CD4-positive, alpha-beta T cell (primary cell): ENCODE measurements around the gene SLC25A42. TPM values are rescaled to one million over a fixed set of nuclear protein-coding genes. Genes with fewer than 3 reads are reported as not detected.
"Not testable (repeated sequence)": the region's sequence is repeated elsewhere in the genome, so short reads cannot be mapped to it uniquely, and the experiment has no call there.

Experiments used
- ATAC-seq: fragments of 200-7000 bp; cut with Tn5 transposase; one replicate; pipeline ENCODE4 v1.10.0; 2022; ENCODE audit warnings: mild to moderate bottlenecking; ENCODE audit not compliant: poor library complexity
- CTCF ChIA-PET: fragments of 350-600 bp; sonication (Branson Sonifier 250); formaldehyde crosslinking; loops from one replicate; lab custom pipeline; 2021; ENCODE audit warnings: antibody characterized with exemption, inconsistent platforms; lab: Charles Lee
- POLR2A ChIA-PET: fragments of 350-600 bp; sonication (Branson Sonifier 250); formaldehyde crosslinking; loops from one replicate; lab custom pipeline; 2021; ENCODE audit warnings: antibody characterized with exemption, inconsistent platforms; lab: Charles Lee
- DNase-seq, 14 experiments: peaks; one replicate each; pipeline ENCODE4 v3.0.0-alpha.2; 2013 to 2020; ENCODE audit warnings: mixed read lengths in 2 of 14
- H3K27ac ChIP-seq, 2 donors: one replicate each; pipeline versions ENCODE4 v1.5.1 to v1.7.0; 2013; ENCODE audit warnings: low read length in 2 of 2, low read depth in 1 of 2, mild to moderate bottlenecking in 1 of 2
- H3K27me3 ChIP-seq, 2 experiments: 1 replicate in 1 of 2; 2 replicates in 1 of 2; pipeline versions ENCODE4 v1.6.1 to v1.7.0; 2013; ENCODE audit warnings: low read length in 2 of 2, control low read depth in 1 of 2, mild to moderate bottlenecking in 1 of 2, moderate library complexity in 1 of 2; ENCODE audit not compliant: insufficient read depth in 2 of 2, control insufficient read depth in 1 of 2
- H3K36me3 ChIP-seq: one replicate; pipeline ENCODE4 v1.6.1; 2013; ENCODE audit warnings: low read length, control low read depth; ENCODE audit not compliant: insufficient read depth
- H3K4me1 ChIP-seq: one replicate; pipeline ENCODE4 v1.6.1; 2013; ENCODE audit warnings: low read length, control low read depth; ENCODE audit not compliant: insufficient read depth
- H3K4me3 ChIP-seq: one replicate; pipeline ENCODE4 v1.5.1; 2013; ENCODE audit warnings: mild to moderate bottlenecking, low read length, moderate library complexity
- H3K9me3 ChIP-seq, 2 experiments: 1 replicate in 1 of 2; 2 replicates in 1 of 2; pipeline versions ENCODE4 v1.6.1 to v1.7.0; 2013; ENCODE audit warnings: low read length in 2 of 2, mild to moderate bottlenecking in 2 of 2, control low read depth in 1 of 2, moderate library complexity in 1 of 2; ENCODE audit not compliant: control insufficient read depth in 1 of 2, insufficient read depth in 1 of 2
- H3K27ac Mint-ChIP-seq: one replicate; pipeline ENCODE4 v1.8.0; 2020; ENCODE audit warnings: mixed read lengths
- H3K27me3 Mint-ChIP-seq: one replicate; pipeline ENCODE4 v1.8.0; 2021; ENCODE audit warnings: mixed read lengths
- H3K36me3 Mint-ChIP-seq: one replicate; pipeline ENCODE4 v1.8.0; 2021; ENCODE audit warnings: low read depth, mixed read lengths
- H3K4me1 Mint-ChIP-seq: one replicate; pipeline ENCODE4 v1.8.0; 2021; ENCODE audit warnings: low read depth, mixed read lengths
- H3K4me3 Mint-ChIP-seq: one replicate; pipeline ENCODE4 v1.8.0; 2020; ENCODE audit warnings: mild to moderate bottlenecking, mixed read lengths
- H3K9me3 Mint-ChIP-seq: one replicate; pipeline ENCODE4 v1.8.0; 2020; ENCODE audit warnings: mixed read lengths
- intact Hi-C, 2 experiments: fragments of 100-400 bp; cut with DNase I in 1 of 2; cut with micrococcal nuclease in 1 of 2; formaldehyde crosslinking; loops; one replicate each; pipeline versions ENCODE4 v1.15.1 to v1.9.0; 2023 to 2025; cut with DNase I, micrococcal nuclease
- total RNA-seq, 174 experiments: library from RNA in 2 of 174; stranded (reverse) in 2 of 174; gene quantifications; one replicate each; pipeline ENCODE4 v1.2.3 and lab custom pipeline; 2021 to 2026
- TF ChIP-seq, protein P1 (sequence below): fragments of 200-600 bp; IDR thresholded peaks from one replicate; pipeline ENCODE4 v1.8.0; 2022; ENCODE audit warnings: antibody characterized with exemption, mild to moderate bottlenecking

SLC25A42 gene
- total RNA-seq, 2 experiments from 2014 or later = 15.1 to 15.4 TPM

DNA sequence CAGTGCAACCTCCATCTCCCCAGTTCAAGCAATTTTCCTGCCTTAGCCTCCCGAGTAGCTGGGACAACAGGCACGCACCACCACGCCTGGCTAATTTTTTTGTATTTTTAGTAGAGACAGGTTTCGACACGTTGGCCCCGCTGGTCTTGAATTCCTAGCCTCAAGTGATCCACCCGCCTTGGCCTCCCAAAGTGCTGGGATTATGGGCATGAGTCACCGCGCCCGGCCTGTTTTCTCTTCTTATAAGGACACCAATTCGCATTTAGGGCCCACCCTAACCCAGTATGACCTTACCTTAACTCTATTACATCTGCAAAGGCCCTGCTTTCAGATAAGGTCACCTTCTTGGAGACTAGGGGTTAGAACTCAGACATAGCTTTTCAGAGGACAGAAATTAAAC is 39.4 kb downstream of the SLC25A42 start:
- intact Hi-C loops = no loop called here
- no peak overlapping the region for H3K27ac ChIP-seq
- ChIA-PET CTCF (no interaction called here), POLR2A (no interaction called here)
- TF ChIP-seq, protein P1, sequence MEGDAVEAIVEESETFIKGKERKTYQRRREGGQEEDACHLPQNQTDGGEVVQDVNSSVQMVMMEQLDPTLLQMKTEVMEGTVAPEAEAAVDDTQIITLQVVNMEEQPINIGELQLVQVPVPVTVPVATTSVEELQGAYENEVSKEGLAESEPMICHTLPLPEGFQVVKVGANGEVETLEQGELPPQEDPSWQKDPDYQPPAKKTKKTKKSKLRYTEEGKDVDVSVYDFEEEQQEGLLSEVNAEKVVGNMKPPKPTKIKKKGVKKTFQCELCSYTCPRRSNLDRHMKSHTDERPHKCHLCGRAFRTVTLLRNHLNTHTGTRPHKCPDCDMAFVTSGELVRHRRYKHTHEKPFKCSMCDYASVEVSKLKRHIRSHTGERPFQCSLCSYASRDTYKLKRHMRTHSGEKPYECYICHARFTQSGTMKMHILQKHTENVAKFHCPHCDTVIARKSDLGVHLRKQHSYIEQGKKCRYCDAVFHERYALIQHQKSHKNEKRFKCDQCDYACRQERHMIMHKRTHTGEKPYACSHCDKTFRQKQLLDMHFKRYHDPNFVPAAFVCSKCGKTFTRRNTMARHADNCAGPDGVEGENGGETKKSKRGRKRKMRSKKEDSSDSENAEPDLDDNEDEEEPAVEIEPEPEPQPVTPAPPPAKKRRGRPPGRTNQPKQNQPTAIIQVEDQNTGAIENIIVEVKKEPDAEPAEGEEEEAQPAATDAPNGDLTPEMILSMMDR = no peak
- no peak overlapping the region for H3K4me3 ChIP-seq
- Mint-ChIP-seq H3K36me3 (peaks cover 20% of the 10 kb centered on the region), H3K9me3 (no peaks in the 10 kb centered on the region), H3K4me1 (no peaks in the 10 kb centered on the region), H3K4me3 (no peak overlapping the region), H3K27me3 (no peaks in the 10 kb centered on the region), H3K27ac (no peak overlapping the region)
- H3K9me3 ChIP-seq = no peaks in the 10 kb centered on the region
- no peak for DNase-seq
- H3K27me3 ChIP-seq = no peaks in the 10 kb centered on the region
- no peak for ATAC-seq
- H3K36me3 ChIP-seq = peaks cover 33% of the 10 kb centered on the region
- no peaks in the 10 kb centered on the region for H3K4me1 ChIP-seq

DNA sequence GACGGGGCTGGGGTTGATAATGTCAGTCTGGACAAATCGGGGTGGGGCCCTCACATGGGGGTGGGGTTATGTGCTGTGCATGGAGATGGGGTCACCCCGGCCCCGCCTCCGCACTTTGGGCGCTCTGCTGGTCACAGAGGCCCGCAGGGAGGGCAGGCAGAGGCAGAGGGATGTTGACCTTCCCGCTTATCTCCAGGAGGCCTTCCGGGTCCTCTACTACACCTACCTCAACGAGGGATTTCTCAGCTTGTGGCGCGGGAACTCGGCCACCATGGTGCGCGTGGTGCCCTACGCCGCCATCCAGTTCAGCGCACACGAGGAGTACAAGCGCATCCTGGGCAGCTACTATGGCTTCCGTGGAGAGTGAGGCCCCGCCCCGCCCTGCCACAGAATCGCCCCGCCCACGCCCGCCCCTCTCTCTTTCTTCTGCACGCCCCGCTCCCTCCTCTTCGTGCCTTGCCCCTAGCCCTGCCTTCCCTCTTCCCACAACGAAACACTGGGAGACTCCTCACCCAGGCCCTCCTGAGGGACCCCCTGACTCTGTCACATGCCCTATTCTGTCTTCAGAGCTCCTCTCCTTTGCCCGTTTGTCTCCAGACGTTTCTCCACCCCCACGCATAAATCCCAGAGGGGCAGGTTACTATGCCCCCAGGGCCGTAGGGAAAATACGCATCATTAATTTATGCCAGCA is 41.7 kb downstream of the SLC25A42 start:
- intact Hi-C loops = no loop called here

DNA sequence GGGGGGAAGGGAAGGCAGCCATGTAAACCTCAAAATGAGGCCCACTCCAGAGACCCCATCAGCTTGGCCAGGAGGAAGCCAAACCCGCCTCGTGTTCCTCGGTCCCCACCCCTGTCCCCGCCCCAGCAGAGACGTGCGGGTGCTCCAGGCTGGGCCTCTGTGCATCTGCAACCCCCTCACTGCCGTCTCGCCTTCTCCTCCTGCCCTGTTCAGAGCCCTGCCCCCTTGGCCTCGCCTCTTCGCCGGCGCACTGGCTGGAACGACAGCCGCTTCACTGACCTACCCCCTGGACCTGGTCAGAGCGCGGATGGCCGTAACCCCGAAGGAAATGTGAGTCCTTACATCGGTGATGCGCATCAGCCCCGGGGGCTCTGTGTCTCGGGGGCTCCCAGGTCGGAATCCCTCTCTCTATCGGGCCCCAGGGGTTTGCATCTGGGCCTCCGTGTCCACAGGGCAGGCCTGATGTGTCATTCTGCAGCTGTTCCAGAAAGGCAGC is 42.3 kb downstream of the SLC25A42 start:
- Histone ChIP-seq H3K27ac (no peak overlapping the region), H3K4me1 (peaks cover 5% of the 10 kb centered on the region), H3K36me3 (peaks cover 15% of the 10 kb centered on the region), H3K27me3 (no peaks in the 10 kb centered on the region), H3K4me3 (no peak overlapping the region), H3K9me3 (no peaks in the 10 kb centered on the region)
- intact Hi-C loops = no loop called here
- no peak for DNase-seq
- ChIA-PET CTCF (no interaction called here), POLR2A (no interaction called here)
- ATAC-seq = no peak
- H3K4me1 Mint-ChIP-seq = no peaks in the 10 kb centered on the region
- peaks cover 5% of the 10 kb centered on the region for H3K36me3 Mint-ChIP-seq
- no peak overlapping the region for H3K27ac Mint-ChIP-seq
- no peak overlapping the region for H3K4me3 Mint-ChIP-seq
- TF ChIP-seq, protein P1 = no peak
- no peaks in the 10 kb centered on the region for H3K27me3 Mint-ChIP-seq
- H3K9me3 Mint-ChIP-seq = no peaks in the 10 kb centered on the region

More for the DNA sequence above, 41.7 kb downstream of the SLC25A42 start:
- DNase-seq (peak in 2 of 14 experiments; percentile 9 to 18), ATAC-seq (no peak)
- no peaks in the 10 kb centered on the region for H3K27me3 Mint-ChIP-seq
- no peak overlapping the region for H3K27ac ChIP-seq
- no peak overlapping the region for H3K4me3 Mint-ChIP-seq
- no peaks in the 10 kb centered on the region for H3K27me3 ChIP-seq
- H3K36me3 Mint-ChIP-seq = peaks cover 7% of the 10 kb centered on the region
- H3K9me3 Mint-ChIP-seq = no peaks in the 10 kb centered on the region
- TF ChIP-seq, protein P1 = no peak
- H3K36me3 ChIP-seq = peaks cover 19% of the 10 kb centered on the region
- ChIA-PET CTCF (no interaction called here), POLR2A (no interaction called here)
- no peak overlapping the region for H3K27ac Mint-ChIP-seq
- H3K4me3 ChIP-seq = no peak overlapping the region
- no peaks in the 10 kb centered on the region for H3K9me3 ChIP-seq
- H3K4me1 Mint-ChIP-seq = no peaks in the 10 kb centered on the region
- peaks cover 5% of the 10 kb centered on the region for H3K4me1 ChIP-seq

DNA sequence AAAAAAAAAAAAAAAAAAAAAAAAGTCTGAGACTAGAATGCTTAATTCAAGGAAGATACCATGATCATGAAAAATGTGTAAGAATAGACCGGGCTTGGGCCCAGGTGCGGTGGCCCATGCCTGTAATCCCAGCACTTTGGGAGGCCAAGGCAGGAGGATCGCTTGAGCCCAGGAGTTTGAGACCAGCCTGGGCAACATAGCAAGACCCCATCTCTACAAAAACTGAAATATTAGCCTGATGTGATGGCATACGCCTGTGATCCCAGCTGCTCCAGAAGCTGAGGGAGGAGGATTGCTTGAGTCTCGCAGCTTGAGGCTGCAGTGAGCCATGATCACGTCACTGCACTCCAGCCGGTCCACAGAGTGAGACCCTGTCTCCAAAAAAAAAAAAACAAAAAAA is 43.1 kb downstream of the SLC25A42 start:
- ATAC-seq, H3K9me3 Mint-ChIP-seq, H3K27me3 ChIP-seq, H3K4me1 ChIP-seq, H3K9me3 ChIP-seq, H3K36me3 Mint-ChIP-seq, intact Hi-C loops, CTCF ChIA-PET, H3K4me1 Mint-ChIP-seq, H3K4me3 Mint-ChIP-seq, DNase-seq, POLR2A ChIA-PET, H3K27ac ChIP-seq, H3K4me3 ChIP-seq, H3K27me3 Mint-ChIP-seq, H3K27ac Mint-ChIP-seq: not testable (repeated sequence)
- H3K36me3 ChIP-seq = peaks cover 10% of the 10 kb centered on the region
